H1 (cell line): ENCODE measurements around the gene HTATSF1. TPM values are rescaled to one million over a fixed set of nuclear protein-coding genes. Genes with fewer than 3 reads are reported as not detected.

Source experiments
- CTCF ChIA-PET: fragments of 300-600 bp; sonication (Branson Sonifier 250); formaldehyde crosslinking; loops from one replicate; lab custom pipeline; 2021; ENCODE audit not compliant: partially characterized antibody; lab: Charles Lee
- POLR2A ChIA-PET: fragments of 300-600 bp; sonication (Branson Sonifier 250); formaldehyde crosslinking; loops from one replicate; lab custom pipeline; 2021; ENCODE audit warnings: inconsistent platforms; ENCODE audit not compliant: partially characterized antibody; lab: Charles Lee
- DNase-seq, 2 experiments: peaks; one replicate each; pipeline versions ENCODE4 v3.0.0 to v3.0.0-alpha.2; 2010 to 2022; ENCODE audit warnings: low spot score in 2 of 2, low read depth in 1 of 2, mixed read lengths in 1 of 2
- FAIRE-seq: peaks from 2 replicates; lab custom pipeline; 2011; peaks lifted over from hg19 to GRCh38; lab: Jason Lieb, UNC
- H2AFZ ChIP-seq: 2 replicates; pipeline ENCODE4 v1.8.1; 2012; ENCODE audit warnings: low read length, inconsistent platforms
- H2AK5ac ChIP-seq: 2 replicates; pipeline ENCODE4 v1.6.1; 2013; ENCODE audit warnings: low read depth, low read length
- H2BK120ac ChIP-seq: replicated peaks from 2 replicates; pipeline ENCODE3; 2013; ENCODE audit warnings: low read depth, low read length, inconsistent platforms
- H2BK12ac ChIP-seq: 2 replicates; pipeline ENCODE4 v1.6.1; 2013; ENCODE audit warnings: low read depth, low read length
- H2BK15ac ChIP-seq: 2 replicates; pipeline ENCODE4 v1.6.1; 2013; ENCODE audit warnings: low read length
- H2BK20ac ChIP-seq: 2 replicates; pipeline ENCODE4 v1.6.1; 2013; ENCODE audit warnings: low read length
- H2BK5ac ChIP-seq: 2 replicates; pipeline ENCODE4 v1.6.1; 2013; ENCODE audit warnings: low read depth, low read length
- H3K14ac ChIP-seq: 2 replicates; pipeline ENCODE4 v1.6.1; 2013; ENCODE audit warnings: inconsistent platforms; ENCODE audit not compliant: insufficient read length
- H3K18ac ChIP-seq: 2 replicates; pipeline ENCODE4 v1.6.1; 2013; ENCODE audit warnings: low read length; ENCODE audit errors: extremely low read depth
- H3K23ac ChIP-seq: 2 replicates; pipeline ENCODE4 v1.6.1; 2013; ENCODE audit warnings: inconsistent platforms; ENCODE audit not compliant: insufficient read length
- H3K23me2 ChIP-seq: 2 replicates; pipeline ENCODE4 v1.6.1; 2013; ENCODE audit warnings: low read depth, low read length
- H3K27ac ChIP-seq: 2 replicates; pipeline ENCODE4 v1.6.1; 2011; ENCODE audit warnings: low read depth, low read length, inconsistent platforms
- H3K27me3 ChIP-seq, 4 experiments: replicated peaks in 1 of 4; 1 replicate in 1 of 4; 2 replicates in 3 of 4; pipeline versions ENCODE4 v1.6.1 to v1.8.1; 2011 to 2013; ENCODE audit warnings: low read length in 3 of 4, mild to moderate bottlenecking in 3 of 4, inconsistent platforms in 2 of 4, mixed read lengths in 2 of 4, moderate library complexity in 1 of 4; ENCODE audit not compliant: control insufficient read depth in 3 of 4, insufficient read depth in 3 of 4; ENCODE audit errors: extremely low read depth in 1 of 4
- H3K36me3 ChIP-seq, 4 experiments: 2 replicates each; pipeline versions ENCODE4 v1.6.1 to v1.8.1; 2011 to 2013; ENCODE audit warnings: mild to moderate bottlenecking in 4 of 4, low read length in 3 of 4, moderate library complexity in 2 of 4, control low read depth in 1 of 4, inconsistent platforms in 1 of 4; ENCODE audit not compliant: insufficient read depth in 4 of 4, control insufficient read depth in 2 of 4
- H3K4ac ChIP-seq: replicated peaks from 2 replicates; pipeline ENCODE3; 2013; ENCODE audit warnings: low read length, low read depth, mixed read lengths, inconsistent platforms; ENCODE audit not compliant: insufficient read length
- H3K4me1 ChIP-seq, 4 experiments: replicated peaks in 1 of 4; 1 replicate in 1 of 4; 2 replicates in 3 of 4; pipeline versions ENCODE4 v1.6.1 to v1.8.1; 2011 to 2013; ENCODE audit warnings: low read length in 3 of 4, inconsistent platforms in 2 of 4, mixed read lengths in 1 of 4; ENCODE audit not compliant: insufficient read depth in 4 of 4, control insufficient read depth in 3 of 4
- H3K4me2 ChIP-seq, 2 experiments: 2 replicates each; pipeline versions ENCODE4 v1.6.1 to v1.8.1; 2011 to 2013; ENCODE audit warnings: low read depth in 2 of 2, low read length in 2 of 2, control low read depth in 1 of 2, inconsistent platforms in 1 of 2, mild to moderate bottlenecking in 1 of 2; ENCODE audit not compliant: insufficient read depth in 1 of 2
- H3K4me3 ChIP-seq, 4 experiments: fragments of 200-600, 300-600 bp in 1 of 4; sonication (generic), shearing (Covaris generic), sonication (Bioruptor Twin) in 1 of 4; 2 replicates each; pipeline versions ENCODE4 v1.5.1 to v1.8.1; 2011 to 2016; ENCODE audit warnings: low read length in 4 of 4, low read depth in 3 of 4, control low read depth in 2 of 4, inconsistent platforms in 2 of 4, mild to moderate bottlenecking in 2 of 4, mixed read lengths in 1 of 4, moderate library complexity in 1 of 4; ENCODE audit not compliant: insufficient read depth in 2 of 4; ENCODE audit errors: extremely low read depth in 1 of 4
- H3K56ac ChIP-seq: replicated peaks from 2 replicates; pipeline ENCODE3; 2013; ENCODE audit warnings: low read depth, mild to moderate bottlenecking, mixed read lengths, low read length, inconsistent platforms; ENCODE audit not compliant: insufficient read length
- H3K79me1 ChIP-seq: 2 replicates; pipeline ENCODE4 v1.6.1; 2013; ENCODE audit warnings: low read depth, low read length, control low read depth
- H3K79me2 ChIP-seq, 2 experiments: 2 replicates each; pipeline versions ENCODE4 v1.6.1 to v1.8.1; 2012 to 2013; ENCODE audit warnings: low read length in 2 of 2, mild to moderate bottlenecking in 2 of 2, inconsistent platforms in 1 of 2; ENCODE audit not compliant: insufficient read depth in 2 of 2, control insufficient read depth in 1 of 2
- H3K9ac ChIP-seq, 4 experiments: replicated peaks in 1 of 4; 1 replicate in 1 of 4; 2 replicates in 3 of 4; pipeline versions ENCODE4 v1.6.1 to v1.8.1; 2011 to 2013; ENCODE audit warnings: low read depth in 3 of 4, low read length in 3 of 4, control low read depth in 2 of 4, mild to moderate bottlenecking in 2 of 4, moderate library complexity in 2 of 4, inconsistent platforms in 1 of 4; ENCODE audit errors: extremely low read depth in 1 of 4
- H3K9me3 ChIP-seq, 2 experiments: 2 replicates each; pipeline versions ENCODE4 v1.6.1 to v1.8.1; 2012 to 2013; ENCODE audit warnings: mild to moderate bottlenecking in 2 of 2, moderate library complexity in 2 of 2, control low read depth in 1 of 2, inconsistent platforms in 1 of 2, low read depth in 1 of 2, low read length in 1 of 2, mixed read lengths in 1 of 2; ENCODE audit not compliant: insufficient read depth in 2 of 2
- H4K20me1 ChIP-seq, 2 experiments: replicated peaks in 1 of 2; 2 replicates each; pipeline versions ENCODE3 to v1.8.1; 2011 to 2013; ENCODE audit warnings: inconsistent platforms in 2 of 2, low read length in 2 of 2, mild to moderate bottlenecking in 1 of 2; ENCODE audit not compliant: insufficient read depth in 2 of 2, control insufficient read depth in 1 of 2
- H4K5ac ChIP-seq: 2 replicates; pipeline ENCODE4 v1.6.1; 2013; ENCODE audit warnings: low read length, low read depth, mixed read lengths, inconsistent platforms; ENCODE audit not compliant: insufficient read length
- H4K8ac ChIP-seq: 2 replicates; pipeline ENCODE4 v1.8.0; 2013; ENCODE audit warnings: mild to moderate bottlenecking, moderate library complexity, low read length, inconsistent platforms; ENCODE audit not compliant: insufficient read depth; ENCODE audit errors: extremely low read depth
- H4K91ac ChIP-seq: replicated peaks from 2 replicates; pipeline ENCODE3; 2013; ENCODE audit warnings: low read length, mixed read lengths, inconsistent platforms; ENCODE audit not compliant: insufficient read length
- CTBP2 ChIP-seq: IDR thresholded peaks from 2 replicates; pipeline ENCODE4 v1.7.0; 2011; ENCODE audit warnings: borderline replicate concordance, mild to moderate bottlenecking, moderate library complexity, mixed read lengths, low read length; ENCODE audit not compliant: insufficient read depth, insufficient read length
- EZH2 ChIP-seq: fragments of 200-600 bp; sonication (generic); IDR thresholded peaks from 2 replicates; pipeline ENCODE4 v1.7.1; 2012; ENCODE audit warnings: low read depth, mild to moderate bottlenecking, moderate library complexity, low read length, inconsistent platforms; ENCODE audit not compliant: severe bottlenecking
- FOSL1 ChIP-seq: IDR thresholded peaks from 2 replicates; pipeline ENCODE4 v1.6.1; 2011; ENCODE audit warnings: mild to moderate bottlenecking, low read depth, low read length, moderate library complexity; ENCODE audit not compliant: insufficient read depth
- GABPA ChIP-seq: IDR thresholded peaks from 2 replicates; pipeline ENCODE4 v1.6.1; 2011; ENCODE audit warnings: mild to moderate bottlenecking, low read length, moderate library complexity, borderline replicate concordance; ENCODE audit not compliant: insufficient read depth
- POLR2A ChIP-seq, 2 experiments: IDR thresholded peaks; 1 replicate in 1 of 2; 2 replicates in 1 of 2; pipeline ENCODE4 v1.6.1; 2011; ENCODE audit warnings: low read depth in 2 of 2, low read length in 2 of 2, mild to moderate bottlenecking in 2 of 2; ENCODE audit errors: control extremely low read depth in 1 of 2
- RFX5 ChIP-seq: IDR thresholded peaks from 2 replicates; pipeline ENCODE4 v1.6.1; 2011; ENCODE audit warnings: low read depth, low read length, improper control_type of control experiment, borderline replicate concordance
- SAP30 ChIP-seq: fragments of 300-600 bp; sonication (generic); IDR thresholded peaks from 2 replicates; pipeline ENCODE4 v1.7.1; 2012; ENCODE audit warnings: low read length, moderate library complexity, mild to moderate bottlenecking, inconsistent platforms; ENCODE audit not compliant: insufficient read depth, insufficient replicate concordance
- SIN3A ChIP-seq, 2 experiments: IDR thresholded peaks in 1 of 2; conservative IDR thresholded peaks in 1 of 2; 2 replicates each; pipeline ENCODE4 v1.6.1; 2011 to 2012; ENCODE audit warnings: low read length in 2 of 2, improper control_type of control experiment in 1 of 2, low read depth in 1 of 2, mild to moderate bottlenecking in 1 of 2
- SIX5 ChIP-seq: IDR thresholded peaks from 2 replicates; pipeline ENCODE4 v1.6.1; 2011; ENCODE audit warnings: mild to moderate bottlenecking, low read depth, low read length
- SUZ12 ChIP-seq: fragments of 200-600 bp; sonication (generic); IDR thresholded peaks from 2 replicates; pipeline ENCODE4 v1.6.1; 2012; ENCODE audit warnings: mild to moderate bottlenecking, inconsistent platforms, low read length, moderate library complexity, mixed read lengths
- WGBS, 2 experiments: shearing (Covaris generic) in 1 of 2; methylation state at CpG; one replicate each; pipeline versions ENCODE4 v1.1.6 to v1.1.7; 2013 to 2015; ENCODE audit warnings: low lambda C conversion rate in 2 of 2, mixed read lengths in 2 of 2, inconsistent platforms in 1 of 2, low coverage in 1 of 2, missing lambda C conversion rate in 1 of 2; ENCODE audit not compliant: insufficient replicate concordance in 2 of 2, insufficient coverage in 1 of 2, insufficient read length in 1 of 2; ENCODE audit errors: extremely low coverage in 1 of 2, missing lambda C conversion rate in 1 of 2; 5-methylcytosine and 5-hydroxymethylcytosine counted together
- polyA plus RNA-seq, 7 experiments: library from polyadenylated mRNA; depleted of rRNA in 3 of 7; stranded (reverse) in 5 of 7; unstranded in 2 of 7; fragments of >200 nt in 5 of 7; fragments of 200-250 nt in 2 of 7; gene quantifications; 1 replicate in 5 of 7; 2 replicates in 1 of 7; 4 replicates in 1 of 7; pipeline versions ENCODE4 v1.2.1 to v1.2.3, GENCODE V29; 2011 to 2013; ENCODE audit warnings: missing spikeins in 2 of 7, mixed read lengths in 2 of 7
- total RNA-seq: library from RNA; stranded (reverse); fragmentation: NEBNext Ultra II Directional; extraction: Animal tissue kit (Norgen Biotek cat#: 25700); gene quantifications from 2 replicates; pipeline ENCODE4 v1.2.1, GENCODE V29; 2021
- TF ChIP-seq, protein P1 (sequence below): IDR thresholded peaks from 2 replicates; pipeline ENCODE4 v1.6.1; 2011; ENCODE audit warnings: low read length, improper control_type of control experiment

Gene HTATSF1
- total and polyA plus RNA-seq, 2 of the 8 experiments (the other 6 are each of a cell fraction or from before 2014, with no cell fraction given): 1.2 to 49.3 TPM

DNA sequence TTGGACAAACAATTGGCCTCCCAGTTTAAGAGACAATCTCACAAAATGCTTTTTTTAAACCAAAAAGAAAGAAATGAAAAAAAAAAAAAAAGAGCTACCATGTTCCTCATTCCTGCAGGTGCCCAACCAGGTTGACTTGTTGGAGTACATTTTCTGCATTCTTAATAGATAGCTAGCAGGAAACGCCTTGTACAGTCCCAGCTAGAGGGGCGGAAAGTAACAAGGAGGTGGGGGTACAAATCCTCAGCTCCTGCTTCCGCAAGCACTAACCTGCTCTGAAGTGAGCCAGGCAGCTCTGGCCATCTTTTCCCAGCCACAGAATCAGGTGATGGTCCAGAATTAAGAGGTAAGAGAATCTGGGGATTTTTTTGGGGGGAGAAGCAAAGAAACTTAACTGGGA lies 34.6 kb downstream of the HTATSF1 start, which contains the start of gene VGLL1:
TSS of gene VGLL1 (plus strand) at position 265 of the 400 bp plus-strand sequence. CDS start 3,806 bp downstream, outside the sequence.
- no peak within 1 kb of the TSS for H3K23ac ChIP-seq
- no peaks in the 10 kb centered on the region for H3K79me1 ChIP-seq
- no peak within 1 kb of the TSS for H4K8ac ChIP-seq
- H3K4me2 ChIP-seq: no peak within 1 kb of the TSS
- H3K36me3 ChIP-seq: no peaks in the 10 kb centered on the region
- no peak within 1 kb of the TSS for H2AK5ac ChIP-seq
- H3K27me3 ChIP-seq: no peaks in the 10 kb centered on the region
- no peaks in the 10 kb centered on the region for H3K9me3 ChIP-seq
- no peak within 1 kb of the TSS for H2BK120ac ChIP-seq
- no peaks in the 10 kb centered on the region for H3K79me2 ChIP-seq
- no peak within 1 kb of the TSS for H2BK12ac ChIP-seq
- no peak within 1 kb of the TSS for H3K14ac ChIP-seq
- H4K5ac ChIP-seq: no peak within 1 kb of the TSS
- no peak within 1 kb of the TSS for H2BK20ac ChIP-seq
- H3K9ac ChIP-seq: no peak within 1 kb of the TSS
- no peaks in the 10 kb centered on the region for H3K4me1 ChIP-seq
- H3K18ac ChIP-seq: no peak within 1 kb of the TSS
- H2AFZ ChIP-seq: no peak within 1 kb of the TSS
- CTCF ChIA-PET: no interaction called here
- no peaks in the 10 kb centered on the region for H3K23me2 ChIP-seq
- no peaks in the 10 kb centered on the region for H4K20me1 ChIP-seq
- H4K91ac ChIP-seq: no peak within 1 kb of the TSS
- 93% methylated on average over 3 of the region's 3 CpGs; no CpG with 5 or more reads in 1 of the 2 experiments for WGBS, 2 experiments
- no peak within 1 kb of the TSS for H3K4me3 ChIP-seq
- DNase-seq: no peak
- no peak within 1 kb of the TSS for H3K56ac ChIP-seq
- TF ChIP-seq SIN3A (conservative IDR thresholded peaks at IDR 0.05 in 1 of 2, IDR thresholded peaks at IDR 0.05 in 1 of 2; ENCODE audit: low read depth in 1 of 2, low read length in 2 of 2): no peak
- no peak for TF ChIP-seq EZH2
- no peak for TF ChIP-seq SIX5
- no peak for TF ChIP-seq CTBP2
- TF ChIP-seq POLR2A (IDR thresholded peaks at IDR 0.05; ENCODE audit: control extremely low read depth in 1 of 2, low read depth in 2 of 2, low read length in 2 of 2): no peak
- TF ChIP-seq SAP30: no peak
- no peak for TF ChIP-seq FOSL1
- TF ChIP-seq SUZ12: no peak
- no peak for TF ChIP-seq RFX5
- TF ChIP-seq GABPA: no peak
- TF ChIP-seq, protein P1, sequence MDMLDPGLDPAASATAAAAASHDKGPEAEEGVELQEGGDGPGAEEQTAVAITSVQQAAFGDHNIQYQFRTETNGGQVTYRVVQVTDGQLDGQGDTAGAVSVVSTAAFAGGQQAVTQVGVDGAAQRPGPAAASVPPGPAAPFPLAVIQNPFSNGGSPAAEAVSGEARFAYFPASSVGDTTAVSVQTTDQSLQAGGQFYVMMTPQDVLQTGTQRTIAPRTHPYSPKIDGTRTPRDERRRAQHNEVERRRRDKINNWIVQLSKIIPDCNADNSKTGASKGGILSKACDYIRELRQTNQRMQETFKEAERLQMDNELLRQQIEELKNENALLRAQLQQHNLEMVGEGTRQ: no peak
- POLR2A ChIA-PET: no interaction called here
- no peak within 1 kb of the TSS for H3K27ac ChIP-seq
- H2BK5ac ChIP-seq: no peak within 1 kb of the TSS
- no peak within 1 kb of the TSS for H3K4ac ChIP-seq
- no peak for FAIRE-seq
- no peak within 1 kb of the TSS for H2BK15ac ChIP-seq
